RWPE1 (cell line): ENCODE measurements around the gene SYNGR2.

Experiments
- CTCF ChIA-PET: fragments of 350-600 bp; sonication (Branson Sonifier 250); formaldehyde crosslinking; extraction: SDS; loops from one replicate; lab custom pipeline; 2021; lab: Yijun Ruan, JAX
- POLR2A ChIA-PET: fragments of 400-600 bp; formaldehyde crosslinking; extraction: SDS; loops from one replicate; lab custom pipeline; 2020; ENCODE audit warnings: antibody characterized with exemption; ENCODE audit not compliant: low non-redundant PET; lab: Yijun Ruan, JAX
- DNase-seq: peaks from one replicate; pipeline ENCODE4 v3.0.0; 2012; ENCODE audit warnings: low spot score
- H3K27ac ChIP-seq: fragments of 450-650 bp; 2 replicates; pipeline ENCODE4 v1.5.1; 2017
- CTCF ChIP-seq: fragments of 450-650 bp; conservative IDR thresholded peaks from 2 replicates; pipeline ENCODE4 v1.5.1; 2017; ENCODE audit warnings: low read depth, mild to moderate bottlenecking

The SYNGR2 gene

GRCh38 chr17:78151514-78152008, 16.8 kb upstream of the SYNGR2 start:
- ChIA-PET POLR2A (no interaction called here), CTCF (no interaction called here)
- TF ChIP-seq CTCF, result no peak
- no peak for DNase-seq
- H3K27ac ChIP-seq, result peak overlapping the region; percentile 29

GRCh38 chr17:78154903-78155811, 13.2 kb upstream of the SYNGR2 start:
- ChIA-PET POLR2A (no interaction called here), CTCF (no interaction called here)
- no peak for DNase-seq
- no peak for TF ChIP-seq CTCF
- peak overlapping the region; percentile 15 for H3K27ac ChIP-seq

- ChIA-PET POLR2A (interaction anchor here (1.2 kb wide), 1 partner anchor 18 kb away, joined by 7 read pairs; no protein-coding TSS in a partner anchor), CTCF (interaction anchor here (0.6 to 0.7 kb wide), 2 partner anchors 29 to 552 kb away, joined by 3 to 4 read pairs; partner anchors contain the start of gene TMC8)
- DNase-seq, result peak; percentile 83
- no peak for TF ChIP-seq CTCF
- H3K27ac ChIP-seq, result peak overlapping the region; percentile 98
Observed at GRCh38 chr17:78159575-78160158, 8.7 kb upstream of the SYNGR2 start.

- no peak for TF ChIP-seq CTCF
- no peak for DNase-seq
- H3K27ac ChIP-seq, result peak overlapping the region; percentile 17; the same call in 1 of the 2 replicates
- POLR2A ChIA-PET, result no interaction called here
- CTCF ChIA-PET, result no interaction called here
Observed at GRCh38 chr17:78163881-78164747, 4.3 kb upstream of the SYNGR2 start.

GRCh38 chr17:78164748-78165607, 3.4 kb upstream of the SYNGR2 start:
- H3K27ac ChIP-seq, result no peak overlapping the region
- ChIA-PET CTCF (interaction anchor here (0.6 kb wide), 1 partner anchor 623 kb away, joined by 5 read pairs; no protein-coding TSS in a partner anchor), POLR2A (no interaction called here)
- TF ChIP-seq CTCF, result no peak
- no peak for DNase-seq
